SK-N-SH treated with all-trans-retinoic acid at 6 μM for 48 hours (cell line): Measurements from ENCODE around the gene GLIS1.

Experiments
- ATAC-seq: fragments of 200-7000 bp; cut with Tn5 transposase; 3 replicates; pipeline ENCODE4 v1.9.1; 2020; ENCODE audit warnings: mild to moderate bottlenecking, moderate library complexity
- ARNTL ChIP-seq: fragments of 450-650 bp; formaldehyde crosslinking; IDR thresholded peaks from 2 replicates; pipeline ENCODE4 v1.5.0; 2020; ENCODE audit warnings: low read depth, mild to moderate bottlenecking, moderate library complexity, borderline replicate concordance
- BACH2 ChIP-seq: fragments of 250-450 bp; sonication (Bioruptor Pico); IDR thresholded peaks from 2 replicates; pipeline ENCODE4 v1.9.0; 2021; ENCODE audit warnings: mild to moderate bottlenecking, borderline replicate concordance
- CSDC2 ChIP-seq: fragments of 250-450 bp; sonication (Bioruptor Pico); IDR thresholded peaks from 2 replicates; pipeline ENCODE4 v1.5.0; 2020; ENCODE audit warnings: mild to moderate bottlenecking, moderate library complexity
- CSRNP3 ChIP-seq: fragments of 250-450 bp; sonication (Bioruptor Pico); IDR thresholded peaks from 2 replicates; pipeline ENCODE4 v1.5.1; 2021; ENCODE audit warnings: mild to moderate bottlenecking, moderate library complexity
- ESRRG ChIP-seq: fragments of 250-450 bp; sonication (Bioruptor Pico); IDR thresholded peaks from 2 replicates; pipeline ENCODE4 v1.6.1; 2021; ENCODE audit warnings: mild to moderate bottlenecking
- GLIS3 ChIP-seq: fragments of 250-450 bp; sonication (Bioruptor Pico); IDR thresholded peaks from 2 replicates; pipeline ENCODE4 v1.5.0; 2020; ENCODE audit warnings: mild to moderate bottlenecking, moderate library complexity
- OSR1 ChIP-seq: fragments of 250-450 bp; sonication (Bioruptor Pico); IDR thresholded peaks from 2 replicates; pipeline ENCODE4 v1.8.0; 2022; ENCODE audit warnings: moderate library complexity, mild to moderate bottlenecking, inconsistent platforms
- PATZ1 ChIP-seq: fragments of 250-450 bp; sonication (Bioruptor Pico); IDR thresholded peaks from 2 replicates; pipeline ENCODE4 v1.8.0; 2020; ENCODE audit warnings: mild to moderate bottlenecking, moderate library complexity, borderline replicate concordance
- POU6F1 ChIP-seq: fragments of 250-450 bp; sonication (Bioruptor Pico); IDR thresholded peaks from 2 replicates; pipeline ENCODE4 v1.8.0; 2021; ENCODE audit warnings: low read depth, mild to moderate bottlenecking, moderate library complexity, borderline replicate concordance
- PPARA ChIP-seq: fragments of 250-450 bp; sonication (Bioruptor Pico); IDR thresholded peaks from 2 replicates; pipeline ENCODE4 v1.5.0; 2020; ENCODE audit warnings: mild to moderate bottlenecking, borderline replicate concordance
- RARB ChIP-seq: fragments of 250-450 bp; sonication (Bioruptor Pico); IDR thresholded peaks from 2 replicates; pipeline ENCODE4 v1.8.0; 2021; ENCODE audit warnings: mild to moderate bottlenecking, moderate library complexity
- SNAI2 ChIP-seq: fragments of 250-450 bp; sonication (Bioruptor Pico); IDR thresholded peaks from 2 replicates; pipeline ENCODE4 v1.5.0; 2020; ENCODE audit warnings: mild to moderate bottlenecking, moderate library complexity
- TCF4 ChIP-seq: fragments of 250-450 bp; sonication (Bioruptor Pico); IDR thresholded peaks from 2 replicates; pipeline ENCODE4 v1.8.0; 2021; ENCODE audit warnings: mild to moderate bottlenecking, moderate library complexity, borderline replicate concordance
- TSHZ2 ChIP-seq: fragments of 250-450 bp; sonication (Bioruptor Pico); IDR thresholded peaks from 2 replicates; pipeline ENCODE4 v1.5.0; 2020; ENCODE audit warnings: mild to moderate bottlenecking, moderate library complexity
- ZC3H10 ChIP-seq: fragments of 250-450 bp; sonication (Bioruptor Pico); IDR thresholded peaks from 2 replicates; pipeline ENCODE4 v1.5.1; 2021; ENCODE audit warnings: mild to moderate bottlenecking, moderate library complexity
- ZFP3 ChIP-seq: fragments of 250-450 bp; sonication (Bioruptor Pico); IDR thresholded peaks from 2 replicates; pipeline ENCODE4 v1.5.0; 2020; ENCODE audit warnings: mild to moderate bottlenecking, moderate library complexity
- ZFP30 ChIP-seq: fragments of 450-650 bp; formaldehyde crosslinking; IDR thresholded peaks from 2 replicates; pipeline ENCODE4 v1.5.0; 2022; ENCODE audit warnings: mild to moderate bottlenecking, moderate library complexity
- ZNF565 ChIP-seq: fragments of 450-650 bp; formaldehyde crosslinking; conservative IDR thresholded peaks from 2 replicates; pipeline ENCODE4 v1.5.0; 2020; ENCODE audit warnings: low read depth, mild to moderate bottlenecking, moderate library complexity
- ZNF70 ChIP-seq: fragments of 450-650 bp; formaldehyde crosslinking; IDR thresholded peaks from 2 replicates; pipeline ENCODE4 v1.5.0; 2020; ENCODE audit warnings: mild to moderate bottlenecking, moderate library complexity
- ZNF8 ChIP-seq: fragments of 450-650 bp; formaldehyde crosslinking; IDR thresholded peaks from 2 replicates; pipeline ENCODE4 v1.5.0; 2020; ENCODE audit warnings: mild to moderate bottlenecking, moderate library complexity
- TF ChIP-seq, protein P1 (sequence below): fragments of 250-450 bp; sonication (Bioruptor Pico); IDR thresholded peaks from 2 replicates; pipeline ENCODE4 v1.5.1; 2020; ENCODE audit warnings: low read depth, mild to moderate bottlenecking, moderate library complexity

GLIS1 gene

GRCh38 chr1:53689736-53690326 lies 49.1 kb downstream of the GLIS1 start:
- ATAC-seq, result no peak
- TF ChIP-seq ESRRG (CRISPR knock-in tag) (no peak), BACH2 (CRISPR knock-in tag) (no peak), ZNF565 (CRISPR knock-in tag) (no peak), ZC3H10 (CRISPR knock-in tag) (no peak), CSRNP3 (CRISPR knock-in tag) (no peak), POU6F1 (no peak), PPARA (no peak), PATZ1 (CRISPR knock-in tag) (no peak), ZFP3 (no peak), CSDC2 (CRISPR knock-in tag) (no peak), ARNTL (no peak), TSHZ2 (CRISPR knock-in tag) (no peak), SNAI2 (CRISPR knock-in tag) (no peak), OSR1 (CRISPR knock-in tag) (no peak), TCF4 (CRISPR knock-in tag) (no peak), ZFP30 (no peak), RARB (no peak), GLIS3 (CRISPR knock-in tag) (no peak)

DNA sequence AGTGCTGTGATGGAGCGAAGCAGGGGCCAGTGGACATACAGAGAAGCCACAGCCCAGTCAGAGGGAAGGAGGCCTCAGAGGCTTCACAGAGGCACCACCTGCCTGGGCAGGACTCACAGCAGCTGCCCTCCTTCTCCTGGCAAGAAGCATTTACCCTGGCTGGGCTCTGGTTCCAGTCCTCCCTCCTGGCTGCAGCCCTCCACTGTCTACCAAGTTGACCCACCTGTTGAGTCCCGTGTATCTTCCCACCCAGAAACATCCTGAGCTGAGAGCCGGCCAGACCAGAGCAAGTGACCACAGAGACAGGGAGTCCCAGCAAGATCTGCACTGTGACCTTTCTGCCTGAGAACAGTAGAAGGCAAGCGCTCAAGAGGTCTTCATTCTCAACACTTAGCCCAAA lies 49.7 kb downstream of the GLIS1 start:
- TF ChIP-seq ZNF565 (CRISPR knock-in tag) (no peak), TCF4 (CRISPR knock-in tag) (no peak), CSRNP3 (CRISPR knock-in tag) (no peak), ZC3H10 (CRISPR knock-in tag) (no peak), ZNF8 (no peak), GLIS3 (CRISPR knock-in tag) (no peak), POU6F1 (no peak), CSDC2 (CRISPR knock-in tag) (no peak), PATZ1 (CRISPR knock-in tag) (no peak), OSR1 (CRISPR knock-in tag) (no peak), ZNF70 (CRISPR knock-in tag) (no peak)
- TF ChIP-seq, protein P1, sequence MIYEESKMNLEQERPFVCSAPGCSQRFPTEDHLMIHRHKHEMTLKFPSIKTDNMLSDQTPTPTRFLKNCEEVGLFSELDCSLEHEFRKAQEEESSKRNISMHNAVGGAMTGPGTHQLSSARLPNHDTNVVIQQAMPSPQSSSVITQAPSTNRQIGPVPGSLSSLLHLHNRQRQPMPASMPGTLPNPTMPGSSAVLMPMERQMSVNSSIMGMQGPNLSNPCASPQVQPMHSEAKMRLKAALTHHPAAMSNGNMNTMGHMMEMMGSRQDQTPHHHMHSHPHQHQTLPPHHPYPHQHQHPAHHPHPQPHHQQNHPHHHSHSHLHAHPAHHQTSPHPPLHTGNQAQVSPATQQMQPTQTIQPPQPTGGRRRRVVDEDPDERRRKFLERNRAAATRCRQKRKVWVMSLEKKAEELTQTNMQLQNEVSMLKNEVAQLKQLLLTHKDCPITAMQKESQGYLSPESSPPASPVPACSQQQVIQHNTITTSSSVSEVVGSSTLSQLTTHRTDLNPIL (CRISPR knock-in tag), result no peak
- ATAC-seq, result no peak
